GM23338 (cell line): ENCODE measurements around the gene SMYD3. TPM values are rescaled to one million over a fixed set of nuclear protein-coding genes. Genes with fewer than 3 reads are reported as not detected.
"Not testable (repeated sequence)": the region's sequence is repeated elsewhere in the genome, so short reads cannot be mapped to it uniquely, and the experiment has no call there.

Source experiments
- ATAC-seq: fragments of 200-7000 bp; cut with Tn5 transposase; 3 replicates; pipeline ENCODE4 v1.9.1; 2020
- DNase-seq: peaks from one replicate; pipeline ENCODE4 v3.0.0-alpha.2; 2015; ENCODE audit warnings: low spot score
- H2AFZ ChIP-seq: fragments of 200-600 bp; sonication (generic); 2 replicates; pipeline ENCODE4 v1.8.0; 2016; ENCODE audit warnings: antibody characterized with exemption, mild to moderate bottlenecking, moderate library complexity
- H3F3A ChIP-seq: fragments of 200-600 bp; sonication (generic); replicated peaks from 2 replicates; pipeline ENCODE4 v1.8.0; 2017; ENCODE audit warnings: antibody characterized with exemption, mixed run types, low read depth
- H3K27ac ChIP-seq: fragments of 200-600 bp; sonication (generic); 2 replicates; pipeline ENCODE4 v1.6.1; 2016; ENCODE audit warnings: low read depth
- H3K27me3 ChIP-seq: fragments of 200-600 bp; sonication (generic); 2 replicates; pipeline ENCODE4 v1.8.0; 2016; ENCODE audit warnings: mild to moderate bottlenecking, mixed run types, moderate library complexity; ENCODE audit not compliant: insufficient read depth
- H3K36me3 ChIP-seq: fragments of 200-600 bp; sonication (generic); 2 replicates; pipeline ENCODE4 v1.8.0; 2016; ENCODE audit warnings: mild to moderate bottlenecking; ENCODE audit not compliant: insufficient read depth
- H3K4me1 ChIP-seq: fragments of 200-600 bp; sonication (generic); 2 replicates; pipeline ENCODE4 v1.8.0; 2016; ENCODE audit warnings: mild to moderate bottlenecking, moderate library complexity; ENCODE audit not compliant: insufficient read depth
- H3K4me2 ChIP-seq: fragments of 200-600 bp; sonication (generic); 2 replicates; pipeline ENCODE4 v1.7.1; 2017; ENCODE audit warnings: mixed run types
- H3K4me3 ChIP-seq: fragments of 200-600 bp; sonication (generic); 2 replicates; pipeline ENCODE4 v1.6.1; 2016; ENCODE audit warnings: mixed run types
- H3K79me2 ChIP-seq: fragments of 200-600 bp; sonication (generic); replicated peaks from 2 replicates; pipeline ENCODE4 v1.8.0; 2017; ENCODE audit warnings: mild to moderate bottlenecking; ENCODE audit not compliant: insufficient read depth
- H3K9me2 ChIP-seq: fragments of 200-600 bp; sonication (generic); 2 replicates; pipeline ENCODE4 v1.8.0; 2017; ENCODE audit not compliant: insufficient read depth
- H4K20me1 ChIP-seq: fragments of 200-600 bp; sonication (generic); replicated peaks from 2 replicates; pipeline ENCODE4 v1.8.0; 2017; ENCODE audit warnings: mild to moderate bottlenecking; ENCODE audit not compliant: insufficient read depth
- H3K27ac Mint-ChIP-seq: 2 replicates; pipeline ENCODE4 v1.8.0; 2020; ENCODE audit warnings: inconsistent platforms, mild to moderate bottlenecking, moderate library complexity, mixed read lengths
- H3K27me3 Mint-ChIP-seq: 3 replicates; pipeline ENCODE4 v1.8.0; 2022; ENCODE audit warnings: low read depth, mild to moderate bottlenecking, moderate library complexity, mixed read lengths, inconsistent platforms; ENCODE audit not compliant: insufficient read depth, poor library complexity
- H3K36me3 Mint-ChIP-seq: 3 replicates; pipeline ENCODE4 v1.8.0; 2021; ENCODE audit warnings: low read depth, mild to moderate bottlenecking, inconsistent platforms, moderate library complexity, mixed read lengths
- H3K4me1 Mint-ChIP-seq: 3 replicates; pipeline ENCODE4 v1.8.0; 2020; ENCODE audit warnings: mild to moderate bottlenecking, inconsistent platforms, mixed read lengths
- H3K4me3 Mint-ChIP-seq: 3 replicates; pipeline ENCODE4 v1.8.0; 2021; ENCODE audit warnings: moderate library complexity, mild to moderate bottlenecking, inconsistent platforms, mixed read lengths
- H3K9me3 Mint-ChIP-seq: 3 replicates; pipeline ENCODE4 v1.8.0; 2020; ENCODE audit warnings: moderate library complexity, mild to moderate bottlenecking, inconsistent platforms, mixed read lengths
- CREB1 ChIP-seq: fragments of 250-450 bp; sonication (Bioruptor Pico); IDR thresholded peaks from 2 replicates; pipeline ENCODE4 v1.5.0; 2020; ENCODE audit warnings: low read depth, mild to moderate bottlenecking, moderate library complexity
- CTCF ChIP-seq, 2 experiments: fragments of 200-600 bp in 1 of 2; sonication (generic) in 1 of 2; conservative IDR thresholded peaks; 2 replicates each; pipeline versions ENCODE4 v1.5.1 to v1.6.1; 2016 to 2017; ENCODE audit warnings: antibody characterized with exemption in 2 of 2, low read depth in 2 of 2, mild to moderate bottlenecking in 2 of 2, moderate library complexity in 1 of 2
- ETS1 ChIP-seq: IDR thresholded peaks from 2 replicates; pipeline ENCODE4 v1.6.1; 2016; ENCODE audit warnings: antibody characterized with exemption
- EZH2 ChIP-seq: fragments of 200-600 bp; sonication (generic); IDR thresholded peaks from one replicate; pipeline ENCODE4 v1.8.0; 2017; ENCODE audit warnings: antibody characterized with exemption, mild to moderate bottlenecking, low read depth; ENCODE audit not compliant: unreplicated experiment
- EZH2phosphoT487 ChIP-seq: fragments of 200-600 bp; sonication (generic); IDR thresholded peaks from one replicate; pipeline ENCODE4 v1.8.1; 2018; ENCODE audit warnings: antibody characterized with exemption; ENCODE audit not compliant: unreplicated experiment
- POLR2AphosphoS5 ChIP-seq: IDR thresholded peaks from 2 replicates; pipeline ENCODE4 v1.6.1; 2016; ENCODE audit warnings: antibody characterized with exemption, low read depth
- STAT1 ChIP-seq: IDR thresholded peaks from one replicate; pipeline ENCODE4 v1.6.1; 2016; ENCODE audit warnings: antibody characterized with exemption; ENCODE audit not compliant: unreplicated experiment
- ZNF114 ChIP-seq: fragments of 250-450 bp; sonication (Bioruptor Pico); IDR thresholded peaks from 2 replicates; pipeline ENCODE4 v1.5.0; 2020; ENCODE audit warnings: mild to moderate bottlenecking, moderate library complexity
- ZNF331 ChIP-seq: fragments of 250-450 bp; sonication (Bioruptor Pico); IDR thresholded peaks from 2 replicates; pipeline ENCODE4 v1.5.0; 2020; ENCODE audit warnings: low read depth, mild to moderate bottlenecking, moderate library complexity
- ZNF462 ChIP-seq: fragments of 250-450 bp; sonication (Bioruptor Pico); IDR thresholded peaks from 2 replicates; pipeline ENCODE4 v1.5.0; 2020; ENCODE audit warnings: mild to moderate bottlenecking, moderate library complexity
- polyA plus RNA-seq: library from polyadenylated mRNA; unstranded; fragments of >200 nt; fragmentation: Nextera tagmentation; extraction: Ambion mirVana; gene quantifications from 2 replicates; pipeline ENCODE4 v1.2.1, GENCODE V29; 2016
- total RNA-seq: library from RNA; depleted of rRNA; stranded (reverse); fragments of >200 nt; shearing (Covaris generic); gene quantifications from 2 replicates; pipeline ENCODE4 v1.2.3, GENCODE V29; 2014

SMYD3 gene
- total and polyA plus RNA-seq, 2 experiments from 2014 or later: 31.8 to 34.4 TPM

GRCh38 chr1:245730801-245731200 lies 776.3 kb downstream of the SMYD3 start (continued):
- TF ChIP-seq ZNF114 (CRISPR knock-in tag) (no peak), CREB1 (no peak), ZNF331 (no peak)

GRCh38 chr1:245728035-245728434 lies 779.0 kb downstream of the SMYD3 start:
- not testable (repeated sequence) for H3K27ac ChIP-seq, DNase-seq, H3K36me3 Mint-ChIP-seq, H3K27me3 ChIP-seq, H3K9me2 ChIP-seq, H3K4me1 Mint-ChIP-seq, H3K4me2 ChIP-seq, H3K27me3 Mint-ChIP-seq, H3K36me3 ChIP-seq, H2AFZ ChIP-seq, H3F3A ChIP-seq, H3K79me2 ChIP-seq, H3K4me1 ChIP-seq, H3K4me3 ChIP-seq, H3K4me3 Mint-ChIP-seq, H3K27ac Mint-ChIP-seq, H4K20me1 ChIP-seq, ATAC-seq
- peaks cover 16% of the 10 kb centered on the region; the same call in 2 of the 3 replicates for H3K9me3 Mint-ChIP-seq

GRCh38 chr1:245721488-245721887 lies 785.6 kb downstream of the SMYD3 start:
- Histone ChIP-seq H2AFZ (no peak overlapping the region), H3K4me2 (no peak overlapping the region), H3K9me2 (peaks cover 13% of the 10 kb centered on the region; the same call in 1 of the 2 replicates), H3K4me3 (no peak overlapping the region), H3K27ac (no peak overlapping the region), H4K20me1 (no peaks in the 10 kb centered on the region), H3K4me1 (no peaks in the 10 kb centered on the region), H3K36me3 (no peaks in the 10 kb centered on the region), H3F3A (no peaks in the 10 kb centered on the region), H3K27me3 (no peaks in the 10 kb centered on the region), H3K79me2 (no peaks in the 10 kb centered on the region)
- Mint-ChIP-seq H3K4me3 (no peak overlapping the region), H3K27ac (no peak overlapping the region), H3K36me3 (no peaks in the 10 kb centered on the region; the same call in 2 of the 3 replicates), H3K27me3 (peaks cover 3% of the 10 kb centered on the region), H3K4me1 (no peaks in the 10 kb centered on the region), H3K9me3 (no peaks in the 10 kb centered on the region; the same call in 2 of the 3 replicates)
- TF ChIP-seq CREB1 (no peak), POLR2AphosphoS5 (no peak), CTCF (conservative IDR thresholded peaks at IDR 0.05; ENCODE audit: low read depth in 2 of 2) (no peak), EZH2 (no peak), ZNF331 (no peak), ETS1 (no peak), EZH2phosphoT487 (no peak), STAT1 (no peak), ZNF462 (CRISPR knock-in tag) (no peak)
- no peak for ATAC-seq
- DNase-seq: no peak
